OCI-LY7 (cell line): ENCODE measurements around the gene SRSF7.

Source experiments
- CTCF ChIP-seq: fragments of 200-600 bp; sonication (generic); conservative IDR thresholded peaks from 2 replicates; pipeline ENCODE4 v1.5.1; 2014; ENCODE audit warnings: mild to moderate bottlenecking, antibody characterized with exemption, low read length, moderate library complexity, mixed read lengths
- EZH2phosphoT487 ChIP-seq: fragments of 200-600 bp; sonication (generic); IDR thresholded peaks from 2 replicates; pipeline ENCODE4 v1.6.1; 2018; ENCODE audit warnings: low read depth, borderline replicate concordance, mild to moderate bottlenecking, mixed run types, antibody characterized with exemption, low read length, moderate library complexity, mixed read lengths

GRCh38 chr2:38700881-38701458 lies 50.2 kb downstream of the SRSF7 start:
- TF ChIP-seq CTCF (no peak), EZH2phosphoT487 (no peak)
